ENCODE measurements around the gene EPSTI1.
A peak's percentile ranks its signal among the peaks of the same experiment; 100 is the strongest.
"Not testable (repeated sequence)": the region's sequence is repeated elsewhere in the genome, so short reads cannot be mapped to it uniquely, and the experiment has no call there.

Gene EPSTI1, protein sequence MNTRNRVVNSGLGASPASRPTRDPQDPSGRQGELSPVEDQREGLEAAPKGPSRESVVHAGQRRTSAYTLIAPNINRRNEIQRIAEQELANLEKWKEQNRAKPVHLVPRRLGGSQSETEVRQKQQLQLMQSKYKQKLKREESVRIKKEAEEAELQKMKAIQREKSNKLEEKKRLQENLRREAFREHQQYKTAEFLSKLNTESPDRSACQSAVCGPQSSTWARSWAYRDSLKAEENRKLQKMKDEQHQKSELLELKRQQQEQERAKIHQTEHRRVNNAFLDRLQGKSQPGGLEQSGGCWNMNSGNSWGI

GRCh38 chr13:42991898-42992763, at the start of gene EPSTI1:
Gene EPSTI1 (minus strand): TSS chr13:42992241. CDS start chr13:42992165, 76 bp downstream.
- peak; percentile 44 to 68 for DNase-seq (ENCODE audit: low read depth in 2 of 2)

GRCh38 chr13:43041369-43041921, 49.4 kb upstream of the EPSTI1 start:
- DNase-seq (ENCODE audit: low read depth in 2 of 2), result no peak

- not testable (repeated sequence) for DNase-seq (ENCODE audit: low read depth in 2 of 2)
Observed at GRCh38 chr13:43040581-43041368, 48.7 kb upstream of the EPSTI1 start.

DNA sequence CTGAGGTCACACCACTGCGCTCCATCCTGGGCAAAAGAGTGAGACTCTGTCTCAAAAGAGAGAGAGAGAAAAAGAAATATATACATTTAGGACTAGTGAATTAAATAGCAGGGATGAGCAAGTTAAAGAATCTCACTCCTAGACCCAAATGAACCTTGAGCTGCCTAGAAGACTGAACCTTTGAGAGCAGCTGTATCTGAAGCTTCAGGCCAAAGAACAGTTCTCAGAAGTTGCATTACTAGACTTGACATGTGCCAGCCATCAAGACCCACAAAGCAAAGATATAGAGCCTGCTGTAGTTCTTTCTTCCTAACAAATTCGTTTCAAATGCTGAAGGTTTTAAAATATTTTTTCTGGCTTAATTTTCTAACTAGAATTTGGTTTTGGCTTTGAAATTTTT, 47.9 kb upstream of the EPSTI1 start:
- no peak for DNase-seq (ENCODE audit: low read depth in 2 of 2)

DNA sequence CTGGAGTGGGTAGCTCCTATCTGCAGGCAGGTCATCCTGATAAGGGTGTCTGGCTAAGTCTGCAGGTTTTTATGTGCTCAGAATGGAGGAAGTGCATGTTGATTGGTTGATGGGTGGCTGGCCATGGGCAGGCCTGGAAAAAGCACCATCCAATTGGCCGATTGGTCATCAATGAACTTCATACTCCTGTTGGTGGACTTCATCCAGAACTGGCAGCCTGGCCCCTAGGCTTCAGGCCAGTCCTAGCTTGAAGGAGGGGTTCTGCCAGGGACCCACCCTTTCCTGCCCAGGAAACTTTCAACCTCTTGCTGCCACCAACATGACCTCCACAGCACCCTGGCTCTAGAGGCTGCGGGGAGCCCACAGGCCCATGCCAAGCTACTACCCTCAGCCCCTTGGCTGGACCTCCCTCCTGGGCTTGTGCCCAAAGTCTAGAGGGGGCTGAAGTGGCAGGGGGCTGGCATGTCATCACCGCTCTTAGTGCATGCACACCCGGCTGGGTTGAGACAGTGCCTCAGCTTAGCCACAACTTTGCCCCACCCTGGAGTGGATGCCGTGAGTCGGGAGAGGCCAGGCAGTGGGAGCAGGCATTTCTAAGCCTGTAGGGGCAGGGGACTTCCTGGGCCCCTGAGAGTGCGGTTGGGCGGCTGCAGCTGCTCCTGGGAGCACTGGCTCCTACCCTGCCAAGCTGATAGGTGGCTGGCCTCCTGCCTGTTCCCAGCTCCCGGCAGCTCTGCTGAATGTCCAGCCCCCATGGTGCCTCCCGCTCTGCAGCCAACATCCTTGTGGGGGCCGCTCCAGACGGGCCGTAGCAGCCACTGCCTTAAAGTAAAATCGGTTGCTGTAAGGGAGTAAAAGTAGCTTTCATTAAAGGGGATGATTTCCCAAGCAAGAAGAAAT, 44.6 kb upstream of the EPSTI1 start:
- no peak for DNase-seq (ENCODE audit: low read depth in 2 of 2)

DNA sequence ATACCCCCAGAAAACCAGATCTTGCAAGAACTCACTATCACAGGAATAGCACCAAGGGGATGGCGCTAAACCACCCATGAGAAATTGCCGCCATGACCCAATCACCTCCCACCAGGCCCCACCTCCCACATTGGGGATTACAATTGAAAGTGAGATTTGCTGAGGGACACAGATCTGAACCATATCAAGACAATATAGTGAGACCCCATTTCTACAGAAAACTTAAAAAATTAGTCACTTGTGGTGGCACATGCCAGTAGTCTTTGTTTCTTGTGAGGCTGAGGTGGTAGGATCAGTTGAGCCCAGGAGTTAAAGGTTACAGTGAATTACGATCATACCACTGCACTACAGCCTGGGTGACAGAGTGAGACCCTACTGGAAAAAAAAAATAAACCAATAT, 41.0 kb upstream of the EPSTI1 start:
- DNase-seq (ENCODE audit: low read depth in 2 of 2), result no peak

DNA sequence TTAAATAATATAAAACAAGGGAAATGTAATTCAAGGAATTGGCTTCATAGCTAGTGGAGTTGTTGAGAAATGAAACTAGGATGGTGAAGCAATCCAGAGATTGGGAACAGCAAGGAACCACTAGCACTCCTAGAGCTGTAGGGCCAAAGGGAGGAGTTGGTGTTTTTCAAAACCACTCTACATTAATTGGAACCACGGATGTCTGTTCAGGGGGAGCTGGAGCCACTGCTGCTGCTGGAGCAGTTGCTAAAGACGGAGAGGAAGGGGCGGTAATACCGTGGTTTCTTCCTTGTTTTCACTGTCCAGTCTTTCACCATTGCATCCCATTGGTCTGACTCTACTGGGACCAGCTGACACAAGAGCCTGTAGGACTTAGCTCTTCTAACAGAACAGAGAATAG, 39.8 kb upstream of the EPSTI1 start:
- DNase-seq (ENCODE audit: low read depth in 2 of 2), result no peak

DNA sequence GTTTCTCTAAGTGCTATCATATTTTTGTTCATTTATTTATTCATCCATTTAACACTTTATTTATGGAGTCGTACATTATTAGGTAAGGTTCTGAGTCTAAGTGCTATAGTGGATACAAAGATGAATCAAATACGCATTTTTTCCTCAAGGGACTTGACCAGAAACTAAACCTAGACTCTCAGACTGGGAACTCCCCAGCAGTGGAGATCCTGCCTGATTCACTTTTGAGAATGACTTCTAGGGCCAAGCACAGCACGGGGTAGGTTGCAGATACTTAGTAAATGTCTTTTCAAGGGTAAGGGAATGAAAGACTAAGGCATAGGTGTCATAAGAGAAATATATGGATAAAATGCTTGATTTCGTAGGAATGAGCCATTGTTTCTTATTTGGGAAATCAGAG, 38.5 kb upstream of the EPSTI1 start:
- no peak for DNase-seq (ENCODE audit: low read depth in 2 of 2)

DNA sequence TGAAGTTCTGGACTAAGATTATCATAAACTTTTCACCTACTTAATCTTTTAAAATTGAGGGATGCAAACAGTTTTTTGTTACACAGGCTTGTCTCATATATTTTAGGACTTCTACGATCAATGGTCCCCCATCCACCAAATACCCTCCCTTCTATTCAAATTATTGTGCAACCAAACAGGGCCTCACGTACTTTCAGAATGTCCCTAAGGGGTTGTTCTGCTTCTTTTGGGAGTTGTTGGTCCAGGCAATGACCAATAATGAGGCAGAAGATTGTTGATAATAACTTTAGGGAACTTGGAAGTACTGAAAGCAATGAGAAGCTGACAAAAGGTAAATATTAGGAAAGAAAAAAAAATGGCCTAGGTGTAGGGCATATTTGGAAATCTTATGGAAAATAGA, 34.2 kb upstream of the EPSTI1 start:
- no peak for DNase-seq (ENCODE audit: low read depth in 2 of 2)

GRCh38 chr13:43023289-43023963, 31.4 kb upstream of the EPSTI1 start, which contains the start of gene DNAJC15:
Gene DNAJC15 (plus strand): TSS chr13:43023586. CDS start chr13:43023627, 41 bp downstream.
- DNase-seq (ENCODE audit: low read depth in 2 of 2), result peak; percentile 62 to 67

DNA sequence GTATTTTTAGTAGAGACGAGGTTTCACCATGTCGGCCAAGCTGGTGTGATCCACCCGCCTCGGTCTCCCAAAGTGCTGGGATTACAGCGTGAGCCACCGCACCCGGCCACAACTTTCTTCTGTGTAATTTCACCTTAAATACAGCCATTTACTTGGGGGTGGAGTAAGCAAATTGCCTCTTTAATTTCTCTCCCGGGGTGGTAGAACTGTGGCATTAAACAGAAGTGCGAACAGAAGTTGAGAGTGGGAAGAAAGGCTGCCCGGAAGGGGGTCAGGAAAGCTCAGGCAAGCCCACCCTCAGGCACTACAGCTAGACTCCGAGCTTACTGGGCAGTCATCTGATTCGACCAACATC, 30.9 kb upstream of the EPSTI1 start:
- no peak for DNase-seq (ENCODE audit: low read depth in 2 of 2)

DNA sequence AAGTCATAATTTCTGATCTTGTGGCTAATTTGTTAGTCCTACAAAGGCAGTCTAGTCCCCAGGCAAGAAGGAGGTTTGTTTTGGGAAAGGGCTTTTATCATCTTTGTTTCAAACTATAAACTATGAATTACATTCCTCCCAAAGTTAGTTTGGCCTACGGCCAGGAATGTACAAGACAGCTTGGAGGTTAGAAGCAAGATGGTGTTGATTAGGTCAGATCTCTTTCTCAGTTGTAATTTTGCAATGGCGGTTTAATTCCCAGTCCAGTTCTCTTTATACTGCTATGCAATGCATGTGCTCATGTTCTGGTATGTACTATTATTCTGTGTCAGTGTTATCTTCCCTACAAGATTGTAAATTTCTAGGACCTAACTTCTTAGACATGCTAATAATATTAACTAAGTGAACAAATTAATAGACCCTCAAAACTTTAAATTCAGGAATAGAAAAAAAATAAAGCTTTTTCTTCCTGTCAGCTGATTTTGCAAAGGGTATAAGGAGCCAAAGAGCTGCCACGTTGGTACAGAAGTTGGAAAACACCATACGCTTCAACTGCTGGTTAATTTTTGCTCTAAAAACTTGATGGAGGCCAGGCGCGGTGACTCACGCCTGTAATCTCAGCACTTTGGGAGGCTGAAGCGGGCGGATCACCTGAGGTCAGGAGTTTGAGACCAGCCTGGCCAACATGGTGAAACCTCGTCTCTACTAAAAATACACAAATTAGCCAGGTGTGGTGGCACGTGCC, 30.1 kb upstream of the EPSTI1 start:
- no peak for DNase-seq (ENCODE audit: low read depth in 2 of 2)

- DNase-seq (ENCODE audit: low read depth in 2 of 2), result no peak
Observed at GRCh38 chr13:43020794-43021193, 28.8 kb upstream of the EPSTI1 start.

DNA sequence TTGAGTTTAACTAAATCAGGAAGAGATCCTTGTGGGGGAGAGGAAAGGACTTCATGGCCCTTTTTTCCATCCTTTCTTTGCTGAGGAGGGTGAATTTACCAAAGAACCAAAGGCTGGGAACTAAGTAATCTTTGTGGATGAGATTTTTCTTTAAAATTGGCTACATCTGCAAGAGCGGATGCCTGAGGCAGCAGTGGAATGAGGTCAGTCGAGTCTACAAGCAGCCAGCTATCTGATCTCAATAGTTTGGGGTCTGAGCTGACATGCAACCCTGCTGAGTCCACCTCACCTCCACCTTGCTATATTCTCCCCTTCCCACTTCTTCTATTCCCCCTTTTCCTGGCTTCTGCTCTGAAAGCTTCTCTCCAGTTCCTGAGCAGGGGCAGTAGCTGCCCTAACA, 27.8 kb upstream of the EPSTI1 start:
- DNase-seq (ENCODE audit: low read depth in 2 of 2), result no peak

GRCh38 chr13:43016226-43016625, 24.2 kb upstream of the EPSTI1 start:
- DNase-seq (ENCODE audit: low read depth in 2 of 2), result no peak

GRCh38 chr13:43014162-43014561, 22.1 kb upstream of the EPSTI1 start:
- DNase-seq (ENCODE audit: low read depth in 2 of 2), result no peak

GRCh38 chr13:43009506-43009905, 17.5 kb upstream of the EPSTI1 start:
- no peak for DNase-seq (ENCODE audit: low read depth in 2 of 2)

DNA sequence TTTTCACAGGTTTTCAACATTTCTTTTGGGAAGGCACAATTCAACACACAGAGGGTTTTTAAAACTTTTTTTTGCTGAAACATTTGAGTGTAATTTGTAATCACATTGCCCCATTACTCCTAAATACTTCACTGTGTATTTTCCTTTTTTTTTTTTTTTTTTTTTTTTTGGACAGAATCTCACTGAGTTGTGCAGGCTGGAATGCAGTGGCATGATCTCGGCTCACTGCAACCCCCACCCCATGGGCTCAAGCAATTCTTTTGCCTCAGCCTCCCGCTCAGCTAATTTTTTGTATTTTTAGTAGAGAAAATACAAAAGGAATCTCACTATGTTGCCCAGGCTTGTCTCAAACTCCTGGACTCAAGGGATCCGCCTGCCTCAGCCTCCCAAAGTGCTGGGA, 16.6 kb upstream of the EPSTI1 start:
- no peak for DNase-seq (ENCODE audit: low read depth in 2 of 2)

- no peak for DNase-seq (ENCODE audit: low read depth in 2 of 2)
Observed at GRCh38 chr13:43006893-43007631, 15.0 kb upstream of the EPSTI1 start.

All from stimulated activated CD4-positive, alpha-beta T cell treated with anti-CD3 and anti-CD28 coated beads, Interleukin-12 subunit alpha, Interleukin-12 subunit beta, amount 100 ng/mL, for 24 hours (primary cell).